ENCODE results near the gene MUSK. TPM values are rescaled to one million over a fixed set of nuclear protein-coding genes. Genes with fewer than 3 reads are reported as not detected.

MUSK gene
- total and polyA plus RNA-seq, 2 of the 4 experiments (the other 2 are of a cell fraction), result 0.07 to 0.18 TPM

- Histone ChIP-seq H4K8ac (ENCODE audit: low read depth in 2 of 2, low read length in 2 of 2) (peak overlapping the region; percentile 13 to 68; a peak in 2 of 4 replicates), H3K4ac (ENCODE audit: low read depth, low read length) (peak overlapping the region; percentile 83), H4K91ac (ENCODE audit: insufficient read depth, low read depth, low read length) (peak overlapping the region; percentile 43; the same call in 1 of the 2 replicates), H3K56ac (ENCODE audit: extremely low read depth, insufficient read depth, low read length) (no peak overlapping the region), H3K4me2 (ENCODE audit: low read depth, low read length) (no peak overlapping the region), H2BK20ac (ENCODE audit: low read depth, low read length) (peak overlapping the region; percentile 80), H2AK5ac (ENCODE audit: low read depth, low read length) (peak overlapping the region; percentile 35; the same call in 1 of the 2 replicates), H2AK9ac (replicated peaks; ENCODE audit: low read depth, low read length, poor library complexity) (peak overlapping the region; percentile 44), H4K5ac (ENCODE audit: low read depth, low read length) (no peak overlapping the region), H2BK120ac (ENCODE audit: low read depth, low read length) (peak overlapping the region; percentile 23; the same call in 1 of the 2 replicates), H3K9me3 (ENCODE audit: control insufficient read depth, insufficient read depth, low read length) (no peaks in the 10 kb centered on the region), H3K23ac (ENCODE audit: low read depth, low read length) (0 out of 2 replicates have a peak overlapping the region, but pooled peaks have one; percentile 47), H3K27me3 (ENCODE audit: control insufficient read depth, insufficient read depth, low read length) (no peaks in the 10 kb centered on the region), H2BK5ac (ENCODE audit: low read depth, low read length, poor library complexity, severe bottlenecking) (no peak overlapping the region), H3K36me3 (ENCODE audit: control insufficient read depth, insufficient read depth, low read length) (no peaks in the 10 kb centered on the region), H3K79me1 (ENCODE audit: low read depth in 1 of 2, low read length in 2 of 2) (peaks cover 0 to 9% of the 10 kb centered on the region in 2 experiments; a peak in 2 of 4 replicates), H3K14ac (replicated peaks; ENCODE audit: low read depth, low read length) (peak overlapping the region; percentile 77), H3K4me3 (ENCODE audit: insufficient read depth, low read depth, low read length) (no peak overlapping the region), H3K27ac (ENCODE audit: insufficient read depth, low read length) (no peak overlapping the region), H2BK15ac (ENCODE audit: low read depth, low read length) (peak overlapping the region; percentile 51; the same call in 2 of the 3 replicates), H3K9ac (ENCODE audit: low read depth, low read length) (no peak overlapping the region), H3K4me1 (ENCODE audit: control insufficient read depth, insufficient read depth, low read length) (no peaks in the 10 kb centered on the region), H2AFZ (replicated peaks; ENCODE audit: low read length, poor library complexity) (no peak overlapping the region), H4K20me1 (ENCODE audit: insufficient read depth, low read length) (no peaks in the 10 kb centered on the region), H3K18ac (ENCODE audit: low read depth, low read length) (peak overlapping the region; percentile 79), H3K9me1 (ENCODE audit: insufficient read depth, low read length) (peaks cover 7% of the 10 kb centered on the region; the same call in 1 of the 2 replicates)
- ATAC-seq (ENCODE audit: low read depth), result no peak
- intact Hi-C loops (cut with micrococcal nuclease), result no loop called here
- CTCF ChIA-PET, result no interaction called here
- peak; percentile 42 for DNase-seq
- WGBS, 2 experiments (ENCODE audit: extremely low coverage in 2 of 2, insufficient read length in 1 of 2), result no CpG with 5 or more reads among the region's 6 CpGs
- no TSS peak for BruUV-seq (replicated peaks)
- dilution Hi-C loops (cut with HindIII; ENCODE audit: low sequenced_read_pairs, unreplicated experiment), result loop anchor here (25.0 kb wide), 1 partner anchor 96 kb away; no protein-coding TSS in a partner anchor
- POLR2A ChIA-PET (ENCODE audit: unreplicated experiment), result no interaction called here
- TF ChIP-seq BHLHE40 (IDR thresholded peaks at IDR 0.05; ENCODE audit: low read depth, low read length), result no peak
- no peak for TF ChIP-seq USF2 (IDR thresholded peaks at IDR 0.05; ENCODE audit: low read depth, low read length)
- in situ Hi-C loops (cut with MboI; ENCODE audit: low sequenced_read_pairs), result no loop called here
Measured at GRCh38 chr9:110807956-110808598, 139.5 kb downstream of the MUSK start.

Measured in IMR-90 (cell line).